ENCODE measurements around the gene AHI1.

The AHI1 gene

GRCh38 chr6:135323979-135324378 is 173.6 kb downstream of the AHI1 start:
- no peak for DNase-seq

GRCh38 chr6:135323202-135323668 is 174.3 kb downstream of the AHI1 start:
- DNase-seq = no peak

GRCh38 chr6:135322427-135323201 is 174.9 kb downstream of the AHI1 start:
- DNase-seq = no peak

- DNase-seq = no peak
Observed at GRCh38 chr6:135320721-135321621, 176.6 kb downstream of the AHI1 start.

GRCh38 chr6:135319819-135320218 is 177.7 kb downstream of the AHI1 start:
- no peak for DNase-seq

- DNase-seq = no peak
Observed at GRCh38 chr6:135318738-135319469, 178.6 kb downstream of the AHI1 start.

GRCh38 chr6:135314543-135314942 is 183.0 kb downstream of the AHI1 start:
- no peak for DNase-seq

GRCh38 chr6:135311446-135312200 is 185.9 kb downstream of the AHI1 start:
- no peak for DNase-seq

GRCh38 chr6:135310291-135310690 is 187.2 kb downstream of the AHI1 start:
- no peak for DNase-seq

GRCh38 chr6:135306740-135307420 is 190.7 kb downstream of the AHI1 start:
- DNase-seq = no peak

- DNase-seq = no peak
Observed at GRCh38 chr6:135306166-135306565, 191.4 kb downstream of the AHI1 start.

GRCh38 chr6:135305684-135306083 is 191.9 kb downstream of the AHI1 start:
- DNase-seq = no peak

GRCh38 chr6:135304883-135305282 is 192.7 kb downstream of the AHI1 start:
- no peak for DNase-seq

GRCh38 chr6:135301304-135301703 is 196.2 kb downstream of the AHI1 start:
- DNase-seq = no peak

GRCh38 chr6:135300576-135300975 is 197.0 kb downstream of the AHI1 start:
- no peak for DNase-seq

GRCh38 chr6:135299256-135299655 is 198.3 kb downstream of the AHI1 start:
- DNase-seq = no peak

- no peak for DNase-seq
Observed at GRCh38 chr6:135298455-135298854, 199.1 kb downstream of the AHI1 start.

- DNase-seq = no peak
Observed at GRCh38 chr6:135296715-135297114, 200.8 kb downstream of the AHI1 start.

GRCh38 chr6:135295085-135295484 is 202.5 kb downstream of the AHI1 start:
- no peak for DNase-seq

- DNase-seq = no peak
Observed at GRCh38 chr6:135291288-135292076, 206.1 kb downstream of the AHI1 start.

GRCh38 chr6:135289816-135290215 is 207.7 kb downstream of the AHI1 start:
- DNase-seq = no peak

All from activated CD4-positive, alpha-beta T cell treated with anti-CD3 and anti-CD28 coated beads for 4 hours (primary cell).